H1 (cell line): ENCODE measurements around the gene CHSY1. TPM values are rescaled to one million over a fixed set of nuclear protein-coding genes. Genes with fewer than 3 reads are reported as not detected.

Experiments used
- CTCF ChIA-PET: fragments of 300-600 bp; sonication (Branson Sonifier 250); formaldehyde crosslinking; loops from one replicate; lab custom pipeline; 2021; ENCODE audit not compliant: partially characterized antibody; lab: Charles Lee
- POLR2A ChIA-PET: fragments of 300-600 bp; sonication (Branson Sonifier 250); formaldehyde crosslinking; loops from one replicate; lab custom pipeline; 2021; ENCODE audit warnings: inconsistent platforms; ENCODE audit not compliant: partially characterized antibody; lab: Charles Lee
- DNase-seq, 2 experiments: peaks; one replicate each; pipeline versions ENCODE4 v3.0.0 to v3.0.0-alpha.2; 2010 to 2022; ENCODE audit warnings: low spot score in 2 of 2, low read depth in 1 of 2, mixed read lengths in 1 of 2
- FAIRE-seq: peaks from 2 replicates; lab custom pipeline; 2011; peaks lifted over from hg19 to GRCh38; lab: Jason Lieb, UNC
- H2AFZ ChIP-seq: 2 replicates; pipeline ENCODE4 v1.8.1; 2012; ENCODE audit warnings: low read length, inconsistent platforms
- H2AK5ac ChIP-seq: 2 replicates; pipeline ENCODE4 v1.6.1; 2013; ENCODE audit warnings: low read depth, low read length
- H2BK120ac ChIP-seq: replicated peaks from 2 replicates; pipeline ENCODE3; 2013; ENCODE audit warnings: low read depth, low read length, inconsistent platforms
- H2BK12ac ChIP-seq: 2 replicates; pipeline ENCODE4 v1.6.1; 2013; ENCODE audit warnings: low read depth, low read length
- H2BK15ac ChIP-seq: 2 replicates; pipeline ENCODE4 v1.6.1; 2013; ENCODE audit warnings: low read length
- H2BK20ac ChIP-seq: 2 replicates; pipeline ENCODE4 v1.6.1; 2013; ENCODE audit warnings: low read length
- H2BK5ac ChIP-seq: 2 replicates; pipeline ENCODE4 v1.6.1; 2013; ENCODE audit warnings: low read depth, low read length
- H3K14ac ChIP-seq: 2 replicates; pipeline ENCODE4 v1.6.1; 2013; ENCODE audit warnings: inconsistent platforms; ENCODE audit not compliant: insufficient read length
- H3K18ac ChIP-seq: 2 replicates; pipeline ENCODE4 v1.6.1; 2013; ENCODE audit warnings: low read length; ENCODE audit errors: extremely low read depth
- H3K23ac ChIP-seq: 2 replicates; pipeline ENCODE4 v1.6.1; 2013; ENCODE audit warnings: inconsistent platforms; ENCODE audit not compliant: insufficient read length
- H3K23me2 ChIP-seq: 2 replicates; pipeline ENCODE4 v1.6.1; 2013; ENCODE audit warnings: low read depth, low read length
- H3K27ac ChIP-seq: 2 replicates; pipeline ENCODE4 v1.6.1; 2011; ENCODE audit warnings: low read depth, low read length, inconsistent platforms
- H3K27me3 ChIP-seq, 4 experiments: replicated peaks in 1 of 4; 1 replicate in 1 of 4; 2 replicates in 3 of 4; pipeline versions ENCODE4 v1.6.1 to v1.8.1; 2011 to 2013; ENCODE audit warnings: low read length in 3 of 4, mild to moderate bottlenecking in 3 of 4, inconsistent platforms in 2 of 4, mixed read lengths in 2 of 4, moderate library complexity in 1 of 4; ENCODE audit not compliant: control insufficient read depth in 3 of 4, insufficient read depth in 3 of 4; ENCODE audit errors: extremely low read depth in 1 of 4
- H3K36me3 ChIP-seq, 4 experiments: 2 replicates each; pipeline versions ENCODE4 v1.6.1 to v1.8.1; 2011 to 2013; ENCODE audit warnings: mild to moderate bottlenecking in 4 of 4, low read length in 3 of 4, moderate library complexity in 2 of 4, control low read depth in 1 of 4, inconsistent platforms in 1 of 4; ENCODE audit not compliant: insufficient read depth in 4 of 4, control insufficient read depth in 2 of 4
- H3K4ac ChIP-seq: replicated peaks from 2 replicates; pipeline ENCODE3; 2013; ENCODE audit warnings: low read length, low read depth, mixed read lengths, inconsistent platforms; ENCODE audit not compliant: insufficient read length
- H3K4me1 ChIP-seq, 4 experiments: replicated peaks in 1 of 4; 1 replicate in 1 of 4; 2 replicates in 3 of 4; pipeline versions ENCODE4 v1.6.1 to v1.8.1; 2011 to 2013; ENCODE audit warnings: low read length in 3 of 4, inconsistent platforms in 2 of 4, mixed read lengths in 1 of 4; ENCODE audit not compliant: insufficient read depth in 4 of 4, control insufficient read depth in 3 of 4
- H3K4me2 ChIP-seq, 2 experiments: 2 replicates each; pipeline versions ENCODE4 v1.6.1 to v1.8.1; 2011 to 2013; ENCODE audit warnings: low read depth in 2 of 2, low read length in 2 of 2, control low read depth in 1 of 2, inconsistent platforms in 1 of 2, mild to moderate bottlenecking in 1 of 2; ENCODE audit not compliant: insufficient read depth in 1 of 2
- H3K4me3 ChIP-seq, 4 experiments: fragments of 200-600, 300-600 bp in 1 of 4; sonication (generic), shearing (Covaris generic), sonication (Bioruptor Twin) in 1 of 4; 2 replicates each; pipeline versions ENCODE4 v1.5.1 to v1.8.1; 2011 to 2016; ENCODE audit warnings: low read length in 4 of 4, low read depth in 3 of 4, control low read depth in 2 of 4, inconsistent platforms in 2 of 4, mild to moderate bottlenecking in 2 of 4, mixed read lengths in 1 of 4, moderate library complexity in 1 of 4; ENCODE audit not compliant: insufficient read depth in 2 of 4; ENCODE audit errors: extremely low read depth in 1 of 4
- H3K56ac ChIP-seq: replicated peaks from 2 replicates; pipeline ENCODE3; 2013; ENCODE audit warnings: low read depth, mild to moderate bottlenecking, mixed read lengths, low read length, inconsistent platforms; ENCODE audit not compliant: insufficient read length
- H3K79me1 ChIP-seq: 2 replicates; pipeline ENCODE4 v1.6.1; 2013; ENCODE audit warnings: low read depth, low read length, control low read depth
- H3K79me2 ChIP-seq, 2 experiments: 2 replicates each; pipeline versions ENCODE4 v1.6.1 to v1.8.1; 2012 to 2013; ENCODE audit warnings: low read length in 2 of 2, mild to moderate bottlenecking in 2 of 2, inconsistent platforms in 1 of 2; ENCODE audit not compliant: insufficient read depth in 2 of 2, control insufficient read depth in 1 of 2
- H3K9ac ChIP-seq, 4 experiments: replicated peaks in 1 of 4; 1 replicate in 1 of 4; 2 replicates in 3 of 4; pipeline versions ENCODE4 v1.6.1 to v1.8.1; 2011 to 2013; ENCODE audit warnings: low read depth in 3 of 4, low read length in 3 of 4, control low read depth in 2 of 4, mild to moderate bottlenecking in 2 of 4, moderate library complexity in 2 of 4, inconsistent platforms in 1 of 4; ENCODE audit errors: extremely low read depth in 1 of 4
- H3K9me3 ChIP-seq, 2 experiments: 2 replicates each; pipeline versions ENCODE4 v1.6.1 to v1.8.1; 2012 to 2013; ENCODE audit warnings: mild to moderate bottlenecking in 2 of 2, moderate library complexity in 2 of 2, control low read depth in 1 of 2, inconsistent platforms in 1 of 2, low read depth in 1 of 2, low read length in 1 of 2, mixed read lengths in 1 of 2; ENCODE audit not compliant: insufficient read depth in 2 of 2
- H4K20me1 ChIP-seq, 2 experiments: replicated peaks in 1 of 2; 2 replicates each; pipeline versions ENCODE3 to v1.8.1; 2011 to 2013; ENCODE audit warnings: inconsistent platforms in 2 of 2, low read length in 2 of 2, mild to moderate bottlenecking in 1 of 2; ENCODE audit not compliant: insufficient read depth in 2 of 2, control insufficient read depth in 1 of 2
- H4K5ac ChIP-seq: 2 replicates; pipeline ENCODE4 v1.6.1; 2013; ENCODE audit warnings: low read length, low read depth, mixed read lengths, inconsistent platforms; ENCODE audit not compliant: insufficient read length
- H4K8ac ChIP-seq: 2 replicates; pipeline ENCODE4 v1.8.0; 2013; ENCODE audit warnings: mild to moderate bottlenecking, moderate library complexity, low read length, inconsistent platforms; ENCODE audit not compliant: insufficient read depth; ENCODE audit errors: extremely low read depth
- H4K91ac ChIP-seq: replicated peaks from 2 replicates; pipeline ENCODE3; 2013; ENCODE audit warnings: low read length, mixed read lengths, inconsistent platforms; ENCODE audit not compliant: insufficient read length
- BACH1 ChIP-seq: IDR thresholded peaks from 2 replicates; pipeline ENCODE4 v1.6.1; 2012; ENCODE audit warnings: low read length, improper control_type of control experiment
- CBX5 ChIP-seq: fragments of 300-800, 300-1000 bp; sonication (generic); IDR thresholded peaks from 2 replicates; pipeline ENCODE4 v1.7.1; 2016; ENCODE audit warnings: antibody characterized with exemption, low read length, low read depth
- MAFK ChIP-seq: IDR thresholded peaks from 2 replicates; pipeline ENCODE4 v1.6.1; 2012; ENCODE audit warnings: low read depth, mild to moderate bottlenecking, improper control_type of control experiment, low read length
- RFX5 ChIP-seq: IDR thresholded peaks from 2 replicates; pipeline ENCODE4 v1.6.1; 2011; ENCODE audit warnings: low read depth, low read length, improper control_type of control experiment, borderline replicate concordance
- RXRA ChIP-seq: IDR thresholded peaks from 2 replicates; pipeline ENCODE4 v1.6.1; 2011; ENCODE audit warnings: low read depth, mild to moderate bottlenecking, low read length, moderate library complexity; ENCODE audit not compliant: insufficient read depth
- WGBS, 2 experiments: shearing (Covaris generic) in 1 of 2; methylation state at CpG; one replicate each; pipeline versions ENCODE4 v1.1.6 to v1.1.7; 2013 to 2015; ENCODE audit warnings: low lambda C conversion rate in 2 of 2, mixed read lengths in 2 of 2, inconsistent platforms in 1 of 2, low coverage in 1 of 2, missing lambda C conversion rate in 1 of 2; ENCODE audit not compliant: insufficient replicate concordance in 2 of 2, insufficient coverage in 1 of 2, insufficient read length in 1 of 2; ENCODE audit errors: extremely low coverage in 1 of 2, missing lambda C conversion rate in 1 of 2; 5-methylcytosine and 5-hydroxymethylcytosine counted together
- polyA plus RNA-seq, 7 experiments: library from polyadenylated mRNA; depleted of rRNA in 3 of 7; stranded (reverse) in 5 of 7; unstranded in 2 of 7; fragments of >200 nt in 5 of 7; fragments of 200-250 nt in 2 of 7; gene quantifications; 1 replicate in 5 of 7; 2 replicates in 1 of 7; 4 replicates in 1 of 7; pipeline versions ENCODE4 v1.2.1 to v1.2.3, GENCODE V29; 2011 to 2013; ENCODE audit warnings: missing spikeins in 2 of 7, mixed read lengths in 2 of 7
- total RNA-seq: library from RNA; stranded (reverse); fragmentation: NEBNext Ultra II Directional; extraction: Animal tissue kit (Norgen Biotek cat#: 25700); gene quantifications from 2 replicates; pipeline ENCODE4 v1.2.1, GENCODE V29; 2021

The CHSY1 gene
- total and polyA plus RNA-seq, 2 of the 8 experiments (the other 6 are each of a cell fraction or from before 2014, with no cell fraction given) = 24.9 to 60.7 TPM

DNA sequence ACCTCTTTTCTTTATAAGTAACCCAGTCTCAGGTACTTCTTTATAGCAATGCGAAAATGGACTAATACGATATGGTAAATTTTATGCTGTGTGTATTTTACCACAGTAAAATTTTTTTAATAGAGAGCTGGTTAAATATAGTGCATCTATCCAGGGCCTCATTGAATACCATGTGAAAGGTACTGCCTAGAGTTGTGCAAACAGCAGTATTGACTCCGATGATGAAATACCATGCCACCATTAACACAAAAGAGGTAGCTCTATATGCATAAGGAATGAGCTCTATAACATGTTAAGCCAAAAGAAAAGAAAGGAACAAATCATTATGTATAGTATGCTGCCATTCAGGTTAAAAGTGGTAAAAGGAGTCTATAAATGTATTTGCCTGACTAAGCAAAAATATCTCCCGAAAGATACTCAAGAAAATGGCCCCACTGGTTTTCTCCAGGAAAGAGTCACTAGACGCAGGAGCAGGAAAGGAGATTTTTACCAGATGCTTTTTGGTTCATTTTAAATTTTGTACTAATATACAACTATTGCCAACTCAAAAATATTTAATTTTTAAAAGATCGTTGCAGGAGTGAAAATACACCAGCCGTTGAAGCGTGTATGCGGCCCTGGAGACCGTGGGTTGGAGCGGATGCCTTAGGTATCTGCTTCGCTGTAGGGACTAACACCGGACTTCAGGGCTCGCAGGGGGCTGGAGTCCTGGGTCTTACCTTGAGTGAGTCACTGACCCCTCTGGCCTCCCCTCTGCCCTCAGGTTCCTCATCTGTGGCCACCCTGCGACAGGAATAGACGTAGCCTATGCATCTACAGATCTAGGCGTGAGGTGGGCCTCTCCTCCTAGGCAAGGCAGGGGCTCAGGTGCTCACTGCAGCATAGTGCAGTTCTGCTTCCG, 120.1 kb downstream of the CHSY1 start:
- no peak overlapping the region for H2AFZ ChIP-seq
- no peaks in the 10 kb centered on the region for H4K20me1 ChIP-seq
- no peaks in the 10 kb centered on the region for H3K36me3 ChIP-seq
- H2BK20ac ChIP-seq = 0 out of 2 replicates have a peak overlapping the region, but pooled peaks have one; percentile 9
- no peak overlapping the region for H2BK120ac ChIP-seq
- no peak overlapping the region for H3K27ac ChIP-seq
- H3K4me2 ChIP-seq = no peak overlapping the region
- H3K9me3 ChIP-seq = peaks cover 6 to 10% of the 10 kb centered on the region in 2 experiments; a peak in 2 of 4 replicates
- H3K9ac ChIP-seq = no peak overlapping the region
- H3K27me3 ChIP-seq = no peaks in the 10 kb centered on the region
- WGBS, 2 experiments = 89% methylated on average over 18 of the region's 18 CpGs; no CpG with 5 or more reads in 1 of the 2 experiments
- H3K18ac ChIP-seq = no peak overlapping the region
- CTCF ChIA-PET = interaction anchor here (1.6 to 12.8 kb wide), 5 partner anchors 12 to 126 kb away, joined by 5 to 128 read pairs (median 6); no protein-coding TSS in a partner anchor
- POLR2A ChIA-PET = interaction anchor here (0.6 kb wide), 1 partner anchor 64 kb away, joined by 4 read pairs; no protein-coding TSS in a partner anchor
- H3K23me2 ChIP-seq = no peaks in the 10 kb centered on the region; the same call in 1 of the 2 replicates
- FAIRE-seq (no peak), DNase-seq (no peak)
- no peaks in the 10 kb centered on the region for H3K79me2 ChIP-seq
- H4K8ac ChIP-seq = no peak overlapping the region; the same call in 1 of the 2 replicates
- no peak overlapping the region for H3K4me3 ChIP-seq
- no peak overlapping the region for H3K4ac ChIP-seq
- no peaks in the 10 kb centered on the region for H3K79me1 ChIP-seq
- TF ChIP-seq MAFK (no peak), RXRA (no peak), BACH1 (no peak), CBX5 (no peak), RFX5 (no peak)
- H3K14ac ChIP-seq = no peak overlapping the region
- H4K5ac ChIP-seq = no peak overlapping the region
- H3K23ac ChIP-seq = no peak overlapping the region
- no peak overlapping the region for H2AK5ac ChIP-seq
- no peak overlapping the region for H2BK5ac ChIP-seq
- peaks cover 0 to 5% (median 3%) of the 10 kb centered on the region in 4 experiments; a peak in 4 of 7 replicates for H3K4me1 ChIP-seq
- no peak overlapping the region for H3K56ac ChIP-seq
- peak overlapping the region; percentile 61 for H4K91ac ChIP-seq
- H2BK15ac ChIP-seq = no peak overlapping the region
- 0 out of 2 replicates have a peak overlapping the region, but pooled peaks have one; percentile 77 for H2BK12ac ChIP-seq
